Progenitor cell of endocrine pancreas (in vitro differentiated cells): ENCODE results near the gene PHF10. TPM values are rescaled to one million over a fixed set of nuclear protein-coding genes. Genes with fewer than 3 reads are reported as not detected.
"Not testable (repeated sequence)": the region's sequence is repeated elsewhere in the genome, so short reads cannot be mapped to it uniquely, and the experiment has no call there.

Experiments
- DNase-seq: peaks from one replicate; pipeline ENCODE4 v3.0.0; 2021; ENCODE audit warnings: low spot score; ENCODE audit not compliant: unreplicated experiment
- H3K27ac Mint-ChIP-seq: 2 replicates; pipeline ENCODE4 v1.8.0; 2021; ENCODE audit warnings: mild to moderate bottlenecking, moderate library complexity, mixed read lengths
- H3K27me3 Mint-ChIP-seq: 2 replicates; pipeline ENCODE4 v1.8.0; 2021; ENCODE audit warnings: mixed read lengths
- H3K36me3 Mint-ChIP-seq: 2 replicates; pipeline ENCODE4 v1.8.0; 2022; ENCODE audit warnings: mixed read lengths; ENCODE audit not compliant: insufficient read depth
- H3K4me1 Mint-ChIP-seq: 2 replicates; pipeline ENCODE4 v1.8.0; 2021; ENCODE audit warnings: low read depth, mixed read lengths
- H3K4me3 Mint-ChIP-seq: 2 replicates; pipeline ENCODE4 v1.8.0; 2021; ENCODE audit warnings: low read depth, mild to moderate bottlenecking, moderate library complexity, mixed read lengths
- H3K9me3 Mint-ChIP-seq: 2 replicates; pipeline ENCODE4 v1.8.0; 2021; ENCODE audit warnings: low read depth, mixed read lengths
- long read RNA-seq: library from polyadenylated mRNA; unstranded; transcript quantifications from one replicate; pipeline ENCODE4 v2.0.0, GENCODE V29; 2020
- total RNA-seq: library from RNA; stranded (reverse); gene quantifications from 2 replicates; pipeline ENCODE4 v1.2.1, GENCODE V29; 2021
- TF ChIP-seq, protein P1 (sequence below): fragments of 200-600 bp; sonication (generic); IDR thresholded peaks from one replicate; pipeline ENCODE4 v1.5.0; 2021; ENCODE audit warnings: antibody characterized with exemption, mild to moderate bottlenecking; ENCODE audit not compliant: unreplicated experiment

The PHF10 gene
- total RNA-seq, result 103 and 105 TPM in 2 replicates
- long read RNA-seq, partial matches to known transcripts, result 7 of 20 reads
- long read RNA-seq, other reads (novel, unspliced or antisense), result 12 of 20 reads

GRCh38 chr6:169724494-169725124 is at the start of gene PHF10:
TSS of gene PHF10 (minus strand) at chr6:169724500. CDS start at chr6:169723931, 569 bp downstream.
- Mint-ChIP-seq H3K4me1 (peaks cover 42% of the 10 kb centered on the region), H3K27me3 (no peaks in the 10 kb centered on the region), H3K27ac (peak within 1 kb of the TSS; percentile 98), H3K36me3 (peaks cover 3% of the 10 kb centered on the region), H3K4me3 (peak within 1 kb of the TSS; percentile 89), H3K9me3 (no peaks in the 10 kb centered on the region)
- TF ChIP-seq, protein P1, sequence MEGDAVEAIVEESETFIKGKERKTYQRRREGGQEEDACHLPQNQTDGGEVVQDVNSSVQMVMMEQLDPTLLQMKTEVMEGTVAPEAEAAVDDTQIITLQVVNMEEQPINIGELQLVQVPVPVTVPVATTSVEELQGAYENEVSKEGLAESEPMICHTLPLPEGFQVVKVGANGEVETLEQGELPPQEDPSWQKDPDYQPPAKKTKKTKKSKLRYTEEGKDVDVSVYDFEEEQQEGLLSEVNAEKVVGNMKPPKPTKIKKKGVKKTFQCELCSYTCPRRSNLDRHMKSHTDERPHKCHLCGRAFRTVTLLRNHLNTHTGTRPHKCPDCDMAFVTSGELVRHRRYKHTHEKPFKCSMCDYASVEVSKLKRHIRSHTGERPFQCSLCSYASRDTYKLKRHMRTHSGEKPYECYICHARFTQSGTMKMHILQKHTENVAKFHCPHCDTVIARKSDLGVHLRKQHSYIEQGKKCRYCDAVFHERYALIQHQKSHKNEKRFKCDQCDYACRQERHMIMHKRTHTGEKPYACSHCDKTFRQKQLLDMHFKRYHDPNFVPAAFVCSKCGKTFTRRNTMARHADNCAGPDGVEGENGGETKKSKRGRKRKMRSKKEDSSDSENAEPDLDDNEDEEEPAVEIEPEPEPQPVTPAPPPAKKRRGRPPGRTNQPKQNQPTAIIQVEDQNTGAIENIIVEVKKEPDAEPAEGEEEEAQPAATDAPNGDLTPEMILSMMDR, result no peak
- peak; percentile 83 for DNase-seq

DNA sequence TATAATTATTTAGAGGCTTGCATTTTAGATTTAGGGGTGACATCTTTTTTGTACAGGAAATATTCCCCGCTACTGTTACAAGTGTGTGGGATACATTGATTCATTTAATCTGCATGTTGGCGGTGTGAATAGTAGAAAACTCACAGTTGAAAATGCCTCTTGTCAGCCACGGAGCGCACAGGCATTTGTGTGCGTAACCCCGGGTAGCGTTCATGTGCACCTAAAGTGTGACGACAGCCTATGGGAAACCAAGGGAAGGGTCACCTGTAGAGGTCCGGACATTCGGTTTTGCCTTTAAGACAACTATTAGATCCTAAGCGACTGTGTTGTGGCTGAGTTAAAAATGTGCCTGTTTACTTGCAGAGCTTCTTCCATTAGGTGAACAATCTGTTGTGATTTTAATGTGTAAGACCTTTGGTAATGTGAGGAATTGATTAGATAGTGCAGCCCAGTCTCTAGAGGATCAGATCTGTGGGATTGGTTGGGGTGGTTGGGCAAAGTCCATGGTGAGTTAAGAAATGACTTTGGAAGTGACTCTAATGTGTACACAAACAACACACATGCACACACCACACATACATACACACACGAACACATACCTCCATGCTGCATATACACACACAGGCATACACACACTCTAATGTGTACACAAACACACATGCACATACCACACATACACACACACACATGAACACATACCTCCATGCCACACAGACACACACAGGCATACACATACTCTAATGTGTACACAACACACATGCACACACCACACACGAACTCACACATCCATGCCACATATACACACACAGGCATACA is 42.8 kb upstream of the PHF10 start:
- Mint-ChIP-seq H3K36me3 (peaks cover 19% of the 10 kb centered on the region), H3K4me3 (no peak overlapping the region), H3K27ac (peak overlapping the region; percentile 48), H3K9me3 (no peaks in the 10 kb centered on the region), H3K27me3 (no peaks in the 10 kb centered on the region), H3K4me1 (peaks cover 18% of the 10 kb centered on the region)
- TF ChIP-seq, protein P1, result no peak
- no peak for DNase-seq

DNA sequence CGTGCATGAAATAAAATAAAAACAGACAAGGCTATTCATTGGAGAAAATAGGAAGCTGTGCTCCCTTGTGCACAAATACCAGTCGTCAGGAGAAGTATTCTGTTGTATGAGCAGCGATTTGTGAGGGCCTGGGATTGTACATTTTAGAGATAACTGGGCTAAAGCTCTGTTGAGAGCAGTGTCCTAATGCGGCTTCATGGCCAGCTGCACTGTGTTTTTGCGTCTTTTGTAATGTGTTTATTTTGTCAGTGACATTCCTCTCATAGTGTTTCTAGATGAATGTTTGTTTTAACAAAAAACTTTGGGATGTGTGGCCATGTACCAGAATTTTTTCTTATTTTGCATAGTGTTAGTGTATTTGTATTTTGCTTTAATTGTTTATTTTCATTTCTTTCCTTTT is 41.9 kb upstream of the PHF10 start:
- TF ChIP-seq, protein P1, result no peak
- Mint-ChIP-seq H3K4me1 (peaks cover 18% of the 10 kb centered on the region), H3K9me3 (no peaks in the 10 kb centered on the region), H3K27ac (no peak overlapping the region), H3K36me3 (peaks cover 15% of the 10 kb centered on the region), H3K4me3 (no peak overlapping the region), H3K27me3 (no peaks in the 10 kb centered on the region)
- no peak for DNase-seq

DNA sequence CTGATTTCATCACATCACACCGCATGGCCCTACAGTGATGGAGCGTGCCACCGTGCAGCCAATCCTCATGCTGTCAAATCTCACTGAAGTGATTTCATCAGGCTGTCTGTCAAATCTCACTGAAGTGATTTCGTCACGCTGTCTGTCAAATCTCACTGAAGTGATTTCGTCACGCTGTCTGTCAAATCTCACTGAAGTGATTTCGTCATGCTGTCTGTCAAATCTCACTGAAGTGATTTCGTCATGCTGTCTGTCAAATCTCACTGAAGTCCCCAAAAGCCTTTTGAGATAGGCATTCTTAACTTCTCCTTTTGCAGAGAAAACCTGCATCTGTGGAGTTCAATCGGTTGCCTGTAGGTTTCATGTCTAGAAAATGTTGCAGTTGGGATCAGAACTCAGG is 41.5 kb upstream of the PHF10 start:
- not testable (repeated sequence) for H3K27ac Mint-ChIP-seq, H3K4me3 Mint-ChIP-seq, DNase-seq, H3K9me3 Mint-ChIP-seq, H3K27me3 Mint-ChIP-seq
- H3K4me1 Mint-ChIP-seq, result peaks cover 18% of the 10 kb centered on the region
- peaks cover 15% of the 10 kb centered on the region for H3K36me3 Mint-ChIP-seq

DNA sequence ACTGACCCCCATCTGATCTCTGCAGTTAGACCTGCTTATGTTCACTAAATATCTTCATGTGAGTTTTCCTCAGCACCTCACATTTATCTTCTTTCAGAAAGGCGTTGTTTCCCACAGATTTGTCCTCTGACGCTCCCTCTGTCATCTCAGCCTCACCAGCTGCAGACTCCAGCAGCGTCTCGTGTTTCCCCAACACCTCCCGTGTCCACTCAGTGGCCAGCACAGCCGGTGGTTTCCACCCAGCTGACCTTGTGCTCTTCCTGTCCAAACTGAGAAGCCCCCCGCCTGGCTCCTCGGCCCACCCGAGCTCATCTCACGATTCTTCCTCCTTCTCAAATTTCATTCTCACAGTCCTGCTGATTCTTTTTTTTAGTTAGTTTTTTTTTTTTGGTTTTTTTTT is 39.6 kb upstream of the PHF10 start:
- no peak overlapping the region for H3K4me3 Mint-ChIP-seq
- H3K36me3 Mint-ChIP-seq, result peaks cover 23% of the 10 kb centered on the region
- DNase-seq, result no peak
- H3K9me3 Mint-ChIP-seq, result no peaks in the 10 kb centered on the region
- no peaks in the 10 kb centered on the region for H3K27me3 Mint-ChIP-seq
- peaks cover 18% of the 10 kb centered on the region for H3K4me1 Mint-ChIP-seq
- TF ChIP-seq, protein P1, result no peak
- no peak overlapping the region for H3K27ac Mint-ChIP-seq
